Bronchial epithelial cell (primary cell): ENCODE results near the gene PPP3CA. TPM values are rescaled to one million over a fixed set of nuclear protein-coding genes. Genes with fewer than 3 reads are reported as not detected.

Experiments
- DNase-seq: peaks from one replicate; pipeline ENCODE4 v3.0.0-alpha.2; 2010; ENCODE audit warnings: low read depth
- FAIRE-seq: peaks from 2 replicates; lab custom pipeline; 2011; peaks lifted over from hg19 to GRCh38; lab: Jason Lieb, UNC
- H3K27me3 ChIP-seq: 2 replicates; pipeline ENCODE4 v1.5.1; 2011; ENCODE audit warnings: low read length; ENCODE audit not compliant: control insufficient read depth, insufficient read depth
- H3K36me3 ChIP-seq: 2 replicates; pipeline ENCODE4 v1.5.1; 2011; ENCODE audit warnings: low read length; ENCODE audit not compliant: control insufficient read depth, insufficient read depth
- H3K4me3 ChIP-seq: 2 replicates; pipeline ENCODE4 v1.5.1; 2011; ENCODE audit warnings: mild to moderate bottlenecking, low read depth, low read length, control low read depth
- CTCF ChIP-seq: IDR thresholded peaks from 2 replicates; pipeline ENCODE4 v1.5.1; 2011; ENCODE audit warnings: mild to moderate bottlenecking, moderate library complexity, low read length, control low read depth, inconsistent platforms; ENCODE audit not compliant: insufficient read depth, severe bottlenecking
- total RNA-seq: library from RNA; depleted of rRNA; stranded (reverse); fragments of >200 nt; gene quantifications from 2 replicates; pipeline ENCODE4 v1.2.1, GENCODE V29; 2014

The PPP3CA gene
- total RNA-seq, 1 donor from 2014 or later: 48.2 TPM

DNA sequence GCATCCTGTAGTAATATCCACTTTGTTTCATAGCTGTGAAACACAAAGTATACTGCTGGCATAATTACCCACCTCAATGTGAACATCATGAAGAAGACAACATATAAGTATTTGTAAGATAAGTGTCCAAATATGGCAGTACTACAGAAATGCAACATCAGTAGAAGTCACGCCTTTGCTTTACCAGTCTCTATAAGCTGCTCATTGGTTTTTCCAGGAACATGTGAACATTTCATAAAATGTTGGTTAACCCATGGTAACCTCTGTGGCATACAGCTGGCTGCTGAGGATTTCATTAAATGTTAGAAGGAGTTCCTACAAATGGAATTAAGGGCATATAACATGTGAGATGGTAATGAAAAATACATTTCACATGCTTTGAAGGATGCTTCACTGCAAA lies 77.6 kb downstream of the PPP3CA start:
- no peak for DNase-seq
- Histone ChIP-seq H3K27me3 (no peaks in the 10 kb centered on the region), H3K36me3 (no peaks in the 10 kb centered on the region), H3K4me3 (no peak overlapping the region)
- TF ChIP-seq CTCF: no peak
- FAIRE-seq: no peak

DNA sequence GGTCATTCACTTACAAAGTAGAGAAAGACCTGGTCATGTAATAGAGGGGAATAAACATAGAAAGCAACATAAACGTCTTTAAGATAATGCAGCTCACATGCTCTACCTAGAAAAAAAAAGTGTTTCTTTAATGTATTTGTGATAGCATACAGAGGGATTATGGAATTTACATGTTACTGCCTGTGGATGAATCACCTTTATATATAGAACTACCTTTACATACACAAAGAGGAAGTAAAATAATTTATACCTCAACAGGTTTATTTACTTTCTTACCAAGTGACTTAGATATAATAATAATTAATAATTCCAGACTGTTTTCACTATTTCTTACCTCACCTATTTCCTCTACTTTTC lies 81.5 kb downstream of the PPP3CA start:
- TF ChIP-seq CTCF: no peak
- FAIRE-seq: no peak
- H3K27me3 ChIP-seq: no peaks in the 10 kb centered on the region
- H3K36me3 ChIP-seq: no peaks in the 10 kb centered on the region
- peak; percentile 88 for DNase-seq
- H3K4me3 ChIP-seq: no peak overlapping the region

DNA sequence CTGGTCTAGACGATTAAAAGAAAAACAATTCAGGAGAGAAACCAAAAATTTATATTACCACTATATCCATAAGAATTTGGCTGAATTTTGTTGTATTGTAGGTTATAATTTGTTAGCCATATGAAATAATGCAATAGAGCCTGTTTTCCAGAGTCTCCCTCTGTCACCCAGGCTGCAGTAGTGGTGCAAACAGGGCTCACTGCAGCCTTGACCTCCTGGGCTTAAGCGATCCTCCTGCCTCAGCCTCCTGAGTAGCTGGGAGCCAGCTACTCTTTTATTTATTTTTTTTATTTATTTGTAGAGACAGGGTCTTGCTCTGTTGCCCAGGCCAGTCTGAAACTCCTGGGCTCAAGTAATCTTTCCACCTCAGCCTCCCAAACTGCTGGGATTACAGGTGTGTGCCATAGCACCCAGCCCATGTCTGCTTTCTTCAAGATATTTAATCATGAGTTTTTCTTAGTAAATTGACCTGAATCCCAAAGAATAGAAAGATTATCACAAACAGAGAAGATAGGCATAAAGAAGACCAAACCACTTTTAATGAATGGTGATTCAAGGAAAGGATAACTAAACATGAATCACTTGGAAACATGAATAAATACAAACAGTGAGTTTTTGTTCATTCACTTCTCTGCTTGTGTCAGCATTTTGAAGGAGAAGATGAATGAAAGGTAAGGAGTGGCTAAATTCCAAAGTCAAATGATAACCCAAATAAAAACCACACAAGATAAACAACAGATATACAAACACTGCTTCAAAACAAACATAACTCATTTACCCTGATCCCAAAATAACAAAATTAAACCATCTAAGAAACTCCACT lies 82.1 kb downstream of the PPP3CA start:
- DNase-seq (peak; percentile 89), FAIRE-seq (no peak)
- Histone ChIP-seq H3K4me3 (no peak overlapping the region), H3K36me3 (no peaks in the 10 kb centered on the region), H3K27me3 (no peaks in the 10 kb centered on the region)
- no peak for TF ChIP-seq CTCF

- FAIRE-seq: no peak
- DNase-seq: no peak
- TF ChIP-seq CTCF: no peak
- no peaks in the 10 kb centered on the region for H3K36me3 ChIP-seq
- no peaks in the 10 kb centered on the region for H3K27me3 ChIP-seq
- H3K4me3 ChIP-seq: no peak overlapping the region
These were observed 82.8 kb downstream of the PPP3CA start for GRCh38 chr4:101264512-101264911.

DNA sequence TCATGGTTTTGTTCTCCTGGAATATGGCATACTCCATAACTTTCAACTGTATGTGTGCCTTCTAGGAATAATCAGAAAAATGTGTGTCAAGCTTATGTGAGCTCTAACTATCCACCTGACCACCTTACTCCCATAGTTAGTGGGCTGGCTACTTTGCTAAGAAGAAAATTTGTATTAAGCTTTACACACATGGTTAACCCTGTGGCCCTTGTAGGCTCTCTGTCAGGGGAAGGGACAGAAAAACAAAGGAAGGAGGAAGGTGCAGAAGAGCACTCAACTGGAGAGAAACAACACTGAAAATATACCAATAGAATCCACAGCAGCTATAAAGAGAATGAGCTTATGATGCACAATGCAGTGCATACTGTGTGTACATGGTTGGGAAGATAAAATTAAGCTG lies 84.6 kb downstream of the PPP3CA start:
- TF ChIP-seq CTCF: no peak
- H3K27me3 ChIP-seq: no peaks in the 10 kb centered on the region
- FAIRE-seq: no peak
- H3K4me3 ChIP-seq: no peak overlapping the region
- no peak for DNase-seq
- H3K36me3 ChIP-seq: no peaks in the 10 kb centered on the region

DNA sequence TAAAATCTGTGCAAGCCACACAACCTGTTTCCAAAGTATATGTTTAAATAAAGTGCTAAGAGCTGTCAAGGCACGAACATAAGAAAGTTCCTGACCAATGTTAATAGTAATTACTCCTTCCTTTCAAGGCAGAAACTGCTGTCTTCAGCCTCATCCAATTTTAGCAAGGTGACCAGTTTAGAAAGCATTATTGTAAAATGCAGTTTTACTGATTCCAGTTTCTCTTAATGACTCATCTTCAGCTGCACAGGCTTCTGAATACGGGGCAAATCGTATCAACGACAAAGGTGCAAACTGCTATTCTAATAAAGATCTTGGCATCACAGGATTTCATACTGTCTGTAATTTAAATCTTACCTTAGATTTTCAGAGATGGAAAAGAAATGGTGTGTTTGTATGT lies 87.5 kb downstream of the PPP3CA start:
- FAIRE-seq (no peak), DNase-seq (no peak)
- no peak for TF ChIP-seq CTCF
- no peaks in the 10 kb centered on the region for H3K36me3 ChIP-seq
- H3K4me3 ChIP-seq: no peak overlapping the region
- no peaks in the 10 kb centered on the region for H3K27me3 ChIP-seq
